HL-60 (cell line): ENCODE results near the gene VMAC.

Experiments used
- DNase-seq, 2 experiments: peaks; one replicate each; pipeline ENCODE4 v3.0.0-alpha.2; 2010 to 2020; ENCODE audit warnings: low read depth in 1 of 2, low spot score in 1 of 2
- H3K27ac ChIP-seq: fragments of 250-450 bp; sonication (Bioruptor Pico); replicated peaks from 2 replicates; pipeline ENCODE4 v1.5.1; 2020; ENCODE audit warnings: mild to moderate bottlenecking, moderate library complexity
- H3K27me3 ChIP-seq: fragments of 250-450 bp; sonication (Bioruptor Pico); 2 replicates; pipeline ENCODE4 v1.5.1; 2021; ENCODE audit warnings: mild to moderate bottlenecking, moderate library complexity; ENCODE audit not compliant: insufficient read depth, poor library complexity, severe bottlenecking
- H3K4me3 ChIP-seq: replicated peaks from 2 replicates; pipeline ENCODE4 v1.5.1; 2011; ENCODE audit warnings: mild to moderate bottlenecking, control low read depth, low read length; ENCODE audit not compliant: insufficient read depth
- CTCF ChIP-seq: IDR thresholded peaks from one replicate; pipeline ENCODE4 v1.5.1; 2011; ENCODE audit warnings: low read length, control low read depth, inconsistent platforms; ENCODE audit not compliant: insufficient read depth
- GABPA ChIP-seq: IDR thresholded peaks from 2 replicates; pipeline ENCODE4 v1.6.1; 2012; ENCODE audit warnings: low read depth
- POLR2AphosphoS5 ChIP-seq: IDR thresholded peaks from 2 replicates; pipeline ENCODE4 v1.6.1; 2012; ENCODE audit warnings: low read depth
- REST ChIP-seq: IDR thresholded peaks from 2 replicates; pipeline ENCODE4 v1.6.1; 2012; ENCODE audit warnings: low read depth; ENCODE audit not compliant: insufficient replicate concordance
- SPI1 ChIP-seq: IDR thresholded peaks from 2 replicates; pipeline ENCODE4 v1.6.1; 2012; ENCODE audit warnings: low read depth, mild to moderate bottlenecking, borderline replicate concordance

The VMAC gene

GRCh38 chr19:5896365-5897076 is 8.2 kb upstream of the VMAC start:
- DNase-seq, result no peak
- Histone ChIP-seq H3K27ac (no peak overlapping the region), H3K4me3 (no peak overlapping the region), H3K27me3 (peaks cover 6% of the 10 kb centered on the region)
- TF ChIP-seq GABPA (no peak), CTCF (no peak), REST (no peak), SPI1 (no peak)

- Histone ChIP-seq H3K27me3 (peaks cover 2% of the 10 kb centered on the region), H3K4me3 (no peak overlapping the region), H3K27ac (no peak overlapping the region)
- no peak for DNase-seq
- TF ChIP-seq POLR2AphosphoS5 (no peak), SPI1 (no peak), GABPA (no peak), CTCF (no peak), REST (no peak)
Measured at GRCh38 chr19:5897189-5897969, 7.3 kb upstream of the VMAC start.

GRCh38 chr19:5899728-5900526 is 4.7 kb upstream of the VMAC start:
- no peak for TF ChIP-seq CTCF
- TF ChIP-seq POLR2AphosphoS5, result no peak
- TF ChIP-seq REST, result no peak
- TF ChIP-seq GABPA, result no peak
- no peak for TF ChIP-seq SPI1
- Histone ChIP-seq H3K27me3 (no peaks in the 10 kb centered on the region), H3K27ac (no peak overlapping the region), H3K4me3 (no peak overlapping the region)
- no peak for DNase-seq
